Heart left ventricle (tissue), 16 donors: ENCODE results near the gene SASH3. TPM values are rescaled to one million over a fixed set of nuclear protein-coding genes. Genes with fewer than 3 reads are reported as not detected.

Source experiments
- ATAC-seq, 4 donors: fragments of 200-7000 bp; cut with Tn5 transposase; one replicate each; pipeline ENCODE4 v1.9.1; 2020 to 2022; ENCODE audit warnings: moderate library complexity in 4 of 4, mild to moderate bottlenecking in 3 of 4, moderate number of reproducible peaks in 1 of 4
- DNase-seq, 5 donors: peaks; one replicate each; pipeline ENCODE4 v3.0.0-alpha.2; 2020
- H3K27ac ChIP-seq, 12 donors: fragments of 200-600 bp; sonication (generic) in 4 of 12; one replicate each; pipeline versions ENCODE4 v1.5.0 to v1.8.0; 2016 to 2022; ENCODE audit warnings: mild to moderate bottlenecking in 2 of 12
- H3K27me3 ChIP-seq, 9 donors: fragments of 200-600 bp; sonication (generic) in 2 of 9; one replicate each; pipeline versions ENCODE4 v1.5.1 to v1.8.0; 2016 to 2022; ENCODE audit warnings: mild to moderate bottlenecking in 3 of 9
- H3K36me3 ChIP-seq, 9 donors: fragments of 200-600 bp; sonication (generic) in 2 of 9; one replicate each; pipeline versions ENCODE4 v1.5.0 to v1.8.0; 2018 to 2022; ENCODE audit warnings: mild to moderate bottlenecking in 2 of 9
- H3K4me1 ChIP-seq, 12 donors: fragments of 200-600 bp; sonication (generic) in 4 of 12; one replicate each; pipeline versions ENCODE4 v1.5.0 to v1.8.0; 2016 to 2022; ENCODE audit warnings: mild to moderate bottlenecking in 3 of 12
- H3K4me3 ChIP-seq, 12 donors: fragments of 200-600 bp; sonication (generic) in 4 of 12; one replicate each; pipeline versions ENCODE4 v1.5.0 to v1.8.0; 2017 to 2022; ENCODE audit warnings: mild to moderate bottlenecking in 9 of 12, moderate library complexity in 4 of 12
- H3K9me3 ChIP-seq, 12 donors: fragments of 200-600 bp; sonication (generic) in 4 of 12; one replicate each; pipeline versions ENCODE4 v1.5.0 to v1.8.0; 2016 to 2022; ENCODE audit warnings: mild to moderate bottlenecking in 1 of 12
- CTCF ChIP-seq, 12 donors: fragments of 200-600 bp; sonication (generic) in 4 of 12; IDR thresholded peaks; one replicate each; pipeline versions ENCODE4 v1.5.0 to v1.8.0; 2018 to 2022; ENCODE audit warnings: antibody characterized with exemption in 12 of 12, mild to moderate bottlenecking in 5 of 12
- POLR2A ChIP-seq, 2 donors: fragments of 450-650 bp; IDR thresholded peaks; one replicate each; pipeline ENCODE4 v1.6.1; 2017; ENCODE audit warnings: antibody characterized with exemption in 2 of 2, mild to moderate bottlenecking in 2 of 2, moderate library complexity in 2 of 2
- WGBS, 4 donors: extraction: QIAGEN DNeasy Blood & Tissue Kit in 2 of 4; methylation state at CpG; one replicate each; pipeline versions ENCODE4 v1.1.5 to v1.1.7; 2013 to 2018; 5-methylcytosine and 5-hydroxymethylcytosine counted together
- intact Hi-C, 10 donors: fragments of 100-400 bp; cut with DNase I; formaldehyde crosslinking; loops; one replicate each; pipeline versions ENCODE4 v1.11.1 to v1.14.2; 2022
- polyA plus RNA-seq, 2 donors: library from polyadenylated mRNA; stranded (reverse); fragments of 200-250 nt; gene quantifications; one replicate each; pipeline ENCODE4 v1.2.3, GENCODE V29; 2013
- total RNA-seq, 9 donors: library from RNA; depleted of rRNA in 2 of 9; stranded (reverse); fragments of >200 nt in 2 of 9; fragmentation: NEBNext Ultra II Directional in 3 of 9; extraction: Animal tissue kit (Norgen Biotek cat#: 25700) in 3 of 9; gene quantifications; one replicate each; pipeline versions ENCODE4 v1.1.0 to v1.2.4, GENCODE V29; 2016 to 2023
- donor health status: ischemic (EF 13 %, LVEDD 7.1; RV severe dilation, severe dysfunction).
- donor health status: healthy with polysubstance abuse.
- donor health status: DM: no; HTN: yes; CAD: no.
- donor health status: DM: no; HTN: no; CAD: no.
- donor health status: ischemic (EF 25% LVEDD 6.9; RV normal size, moderate dysfunction).
- donor health status: ischemic (EF 25% LVEDD 5.7; RV mildly dilated, moderate dysfunction).
- donor health status: healthy.
- donor health status: DM: yes; HTN: yes; CAD: no.
- donor health status: ischemic (EF 35%, LVEDD 5.7; RV mildly dilated, moderate dysfunction).
- donor health status: nonischemic (EF 11% LVEDD 7.7; RV severe dilation, severe dysfunction).
- donor health status: DM: yes; HTN: yes; CAD: no.
- donor health status: PGD.
- donor health status: ischemic (EF 29% LVEDD 5.4; RV normal size, mild dysfunction).
- donor health status: nonischemic (EF 23%, LVEDD 6.1; RV moderate dilation, normal function).

SASH3 gene
- total and polyA plus RNA-seq, 11 donors = 0.61 to 27.8 (median 1.6) TPM

- 83 to 100% (median 95%) methylated on average over 3 of the region's 3 CpGs for WGBS, 4 donors
- H3K9me3 ChIP-seq = no peaks in the 10 kb centered on the region
- ATAC-seq (no peak), DNase-seq (no peak)
- TF ChIP-seq CTCF (IDR thresholded peaks at IDR 0.05) (no peak), POLR2A (IDR thresholded peaks at IDR 0.05) (no peak)
- no peak overlapping the region for H3K27ac ChIP-seq
- H3K36me3 ChIP-seq = no peaks in the 10 kb centered on the region
- H3K4me3 ChIP-seq = no peak overlapping the region
- H3K4me1 ChIP-seq = peaks cover 0 to 30% (median 0%) of the 10 kb centered on the region in 12 donors
- H3K27me3 ChIP-seq = no peaks in the 10 kb centered on the region
- intact Hi-C loops = loop anchor here in 1 of 10 donors (10.0 kb wide), 1 partner anchor 52 kb away; no protein-coding TSS in a partner anchor
Observed at GRCh38 chrX:129762448-129762847, 17.3 kb upstream of the SASH3 start.

- H3K4me3 ChIP-seq = no peak overlapping the region
- intact Hi-C loops = loop anchor here in 1 of 10 donors (10.0 kb wide), 1 partner anchor 51 kb away; no protein-coding TSS in a partner anchor
- H3K27ac ChIP-seq = no peak overlapping the region
- H3K4me1 ChIP-seq = peaks cover 0 to 21% (median 0%) of the 10 kb centered on the region in 12 donors
- no peak for ATAC-seq
- DNase-seq = no peak
- no peaks in the 10 kb centered on the region for H3K36me3 ChIP-seq
- H3K9me3 ChIP-seq = no peaks in the 10 kb centered on the region
- H3K27me3 ChIP-seq = no peaks in the 10 kb centered on the region
- TF ChIP-seq CTCF (IDR thresholded peaks at IDR 0.05) (no peak), POLR2A (IDR thresholded peaks at IDR 0.05) (no peak)
Observed at GRCh38 chrX:129763666-129764065, 16.1 kb upstream of the SASH3 start.

- no peak for TF ChIP-seq CTCF (IDR thresholded peaks at IDR 0.05)
- TF ChIP-seq POLR2A (IDR thresholded peaks at IDR 0.05) = no peak
- ATAC-seq (no peak), DNase-seq (no peak)
- Histone ChIP-seq H3K9me3 (no peaks in the 10 kb centered on the region), H3K36me3 (no peaks in the 10 kb centered on the region), H3K27ac (no peak overlapping the region), H3K4me3 (no peak overlapping the region), H3K4me1 (peaks cover 0 to 17% (median 0%) of the 10 kb centered on the region in 12 donors), H3K27me3 (no peaks in the 10 kb centered on the region)
- intact Hi-C loops = loop anchor here in 1 of 10 donors (10.0 kb wide), 1 partner anchor 47 kb away; no protein-coding TSS in a partner anchor
- 87 to 96% (median 90%) methylated on average over 7 to 8 of the region's 8 CpGs for WGBS, 4 donors
Observed at GRCh38 chrX:129768186-129768585, 11.6 kb upstream of the SASH3 start.

GRCh38 chrX:129768586-129769466, 10.9 kb upstream of the SASH3 start:
- intact Hi-C loops = loop anchor here in 1 of 10 donors (10.0 kb wide), 1 partner anchor 46 kb away; no protein-coding TSS in a partner anchor
- Histone ChIP-seq H3K27me3 (no peaks in the 10 kb centered on the region), H3K27ac (peak overlapping the region in 1 of 12 donors; percentile 46), H3K4me1 (peaks cover 0 to 24% (median 0%) of the 10 kb centered on the region in 12 donors), H3K9me3 (no peaks in the 10 kb centered on the region), H3K4me3 (no peak overlapping the region), H3K36me3 (no peaks in the 10 kb centered on the region)
- DNase-seq (no peak), ATAC-seq (no peak)
- WGBS, 4 donors = 53 to 89% (median 85%) methylated on average over 6 to 8 of the region's 8 CpGs
- TF ChIP-seq POLR2A (IDR thresholded peaks at IDR 0.05) (no peak), CTCF (IDR thresholded peaks at IDR 0.05) (no peak)
